K562 (cell line): ENCODE results near the gene NFE2. TPM values are rescaled to one million over a fixed set of nuclear protein-coding genes. Genes with fewer than 3 reads are reported as not detected.

Experiments
- CBX3 ChIP-seq, 2 experiments: IDR thresholded peaks; 1 replicate in 1 of 2; 2 replicates in 1 of 2; pipeline ENCODE4 v1.6.1; 2012; ENCODE audit warnings: inconsistent platforms in 2 of 2, low read length in 2 of 2, borderline replicate concordance in 1 of 2, control low read depth in 1 of 2
- FOSL1 ChIP-seq: fragments of 200-800 bp; sonication (Bioruptor generic); conservative IDR thresholded peaks from 2 replicates; pipeline ENCODE4 v1.6.1; 2016; ENCODE audit warnings: missing genetic modification characterization, missing compliant biosample characterization
- FOXK2 ChIP-seq, 2 experiments: fragments of 450-650 bp; IDR thresholded peaks in 1 of 2; conservative IDR thresholded peaks in 1 of 2; 2 replicates each; pipeline ENCODE4 v1.6.1; 2016; ENCODE audit warnings: low read depth in 2 of 2, mild to moderate bottlenecking in 1 of 2
- GATA2 ChIP-seq: sonication (generic); formaldehyde crosslinking; IDR thresholded peaks from 2 replicates; pipeline ENCODE4 v1.4.0; 2020; ENCODE audit warnings: mild to moderate bottlenecking, missing genetic modification reagents
- HMBOX1 ChIP-seq: sonication (generic); IDR thresholded peaks from 2 replicates; pipeline ENCODE4 v1.6.1; 2016
- HNRNPUL1 ChIP-seq: fragments of 200-400 bp; formaldehyde crosslinking; IDR thresholded peaks from 2 replicates; pipeline ENCODE4 v1.6.1; 2017; ENCODE audit warnings: low read length
- LEF1 ChIP-seq: fragments of 450-650 bp; IDR thresholded peaks from 2 replicates; pipeline ENCODE4 v1.6.1; 2016; ENCODE audit warnings: mild to moderate bottlenecking
- MLLT1 ChIP-seq, 2 experiments: fragments of 450-650 bp; IDR thresholded peaks; 2 replicates each; pipeline ENCODE4 v1.6.1; 2016
- PHB2 ChIP-seq: fragments of 450-650 bp; IDR thresholded peaks from 2 replicates; pipeline ENCODE4 v1.6.1; 2017; ENCODE audit warnings: low read depth
- POLR2G ChIP-seq: fragments of 200-400 bp; formaldehyde crosslinking; IDR thresholded peaks from 2 replicates; pipeline ENCODE4 v1.6.1; 2017; ENCODE audit warnings: low read depth, mild to moderate bottlenecking, antibody characterized with exemption, low read length, moderate library complexity
- POLR2H ChIP-seq: IDR thresholded peaks from 2 replicates; pipeline ENCODE4 v1.6.1; 2016; ENCODE audit warnings: missing genetic modification characterization, low read depth, mild to moderate bottlenecking, control low read depth, missing compliant biosample characterization, moderate library complexity
- PREB ChIP-seq: sonication (generic); formaldehyde crosslinking; IDR thresholded peaks from 2 replicates; pipeline ENCODE4 v1.8.1; 2023; ENCODE audit warnings: mild to moderate bottlenecking, missing genetic modification reagents
- RNF2 ChIP-seq: sonication (generic); IDR thresholded peaks from 2 replicates; pipeline ENCODE4 v1.6.1; 2016
- SP2 ChIP-seq: IDR thresholded peaks from 2 replicates; pipeline ENCODE4 v1.6.1; 2011; ENCODE audit warnings: mild to moderate bottlenecking, low read depth, low read length, moderate library complexity; ENCODE audit not compliant: poor library complexity, severe bottlenecking; ENCODE audit errors: extremely low read depth
- TARDBP ChIP-seq: fragments of 450-650 bp; IDR thresholded peaks from 2 replicates; pipeline ENCODE4 v1.6.1; 2016
- THRB ChIP-seq: fragments of 450-650 bp; formaldehyde crosslinking; conservative IDR thresholded peaks from 2 replicates; pipeline ENCODE4 v1.4.0; 2022; ENCODE audit warnings: mild to moderate bottlenecking, missing genetic modification characterization
- TRIM24 ChIP-seq, 2 experiments: fragments of 450-650 bp; IDR thresholded peaks; 2 replicates each; pipeline ENCODE4 v1.6.1; 2016
- UBTF ChIP-seq, 2 experiments: IDR thresholded peaks; 2 replicates each; pipeline ENCODE4 v1.6.1; 2012; ENCODE audit warnings: improper control_type of control experiment in 2 of 2, low read depth in 2 of 2, low read length in 2 of 2, borderline replicate concordance in 1 of 2
- ZBTB7A ChIP-seq: IDR thresholded peaks from 2 replicates; pipeline ENCODE4 v1.6.1; 2011; ENCODE audit warnings: low read depth, mild to moderate bottlenecking, low read length, moderate library complexity, borderline replicate concordance; ENCODE audit not compliant: control insufficient read depth
- ZNF41 ChIP-seq: fragments of 250-450 bp; sonication (Bioruptor Pico); conservative IDR thresholded peaks from 2 replicates; pipeline ENCODE4 v1.4.0; 2020; ENCODE audit warnings: mild to moderate bottlenecking
- ZNF57 ChIP-seq: fragments of 450-650 bp; formaldehyde crosslinking; IDR thresholded peaks from 2 replicates; pipeline ENCODE4 v1.4.0; 2020; ENCODE audit warnings: mild to moderate bottlenecking, moderate library complexity
- polyA plus RNA-seq, 8 experiments: library from polyadenylated mRNA; depleted of rRNA in 4 of 8; stranded (reverse) in 5 of 8; unstranded in 3 of 8; fragments of >200 nt; fragmentation: Nextera tagmentation in 2 of 8; fragmentation: Illumina TruSeq in 1 of 8; extraction: Ambion mirVana in 2 of 8; extraction: Trizol in 1 of 8; gene quantifications; 2 replicates each; pipeline versions ENCODE4 v1.2.1 to v1.2.3, GENCODE V29; 2011 to 2014; ENCODE audit warnings: inconsistent platforms in 1 of 8, missing spikeins in 1 of 8
- total RNA-seq, 7 experiments: library from RNA; depleted of rRNA in 6 of 7; stranded (reverse); fragments of >200 nt in 6 of 7; fragmentation: Illumina TruSeq in 2 of 7; extraction: Trizol in 2 of 7; gene quantifications; 2 replicates each; pipeline versions ENCODE4 v1.2.1 to v1.2.3, GENCODE V29; 2011 to 2021; ENCODE audit warnings: low replicate concordance in 1 of 7

NFE2 gene
- total and polyA plus RNA-seq, 9 of the 15 experiments (the other 6 are each of a cell fraction or from before 2014, with no cell fraction given): 12.3 to 282 (median 208) TPM

GRCh38 chr12:54304187-54304810, 3.5 kb upstream of the NFE2 start (continued):
- TF ChIP-seq PREB (CRISPR knock-in tag) (no peak), POLR2H (tag) (no peak), POLR2G (peak; percentile 69), CBX3 (IDR thresholded peaks at IDR 0.05; ENCODE audit: borderline replicate concordance in 1 of 2, low read length in 2 of 2) (peak in 1 of 2 experiments; percentile 84; a peak in 2 of 3 replicates), SP2 (peak; percentile 26), THRB (CRISPR knock-in tag) (0 out of 2 replicates have a peak, but pooled peaks have one; percentile 42), ZBTB7A (peak; percentile 100), PHB2 (peak; percentile 95), HNRNPUL1 (no peak; the same call in 1 of the 2 replicates), FOXK2 (conservative IDR thresholded peaks at IDR 0.05 in 1 of 2, IDR thresholded peaks at IDR 0.05 in 1 of 2; ENCODE audit: low read depth in 2 of 2) (peak; percentile 62 to 83; a peak in 3 of 4 replicates), TARDBP (peak; percentile 84), ZNF57 (CRISPR knock-in tag) (peak; percentile 85; the same call in 1 of the 2 replicates), MLLT1 (IDR thresholded peaks at IDR 0.05) (peak in 1 of 2 experiments; percentile 97; a peak in 2 of 4 replicates), RNF2 (peak; percentile 100), GATA2 (CRISPR knock-in tag) (peak; percentile 99), UBTF (IDR thresholded peaks at IDR 0.05; ENCODE audit: borderline replicate concordance in 1 of 2, low read depth in 2 of 2, low read length in 2 of 2) (peak; percentile 71 to 74; a peak in 2 of 4 replicates), LEF1 (peak; percentile 99), FOSL1 (tag) (peak; percentile 14; the same call in 1 of the 2 replicates), HMBOX1 (peak; percentile 84), TRIM24 (IDR thresholded peaks at IDR 0.05) (peak; percentile 94 to 95), ZNF41 (CRISPR knock-in tag) (no peak)
